ENCODE results near the gene ESAM. TPM values are rescaled to one million over a fixed set of nuclear protein-coding genes. Genes with fewer than 3 reads are reported as not detected.

Gene ESAM
- total and polyA plus RNA-seq, 10 of the 15 experiments (the other 5 are each of a cell fraction or from before 2014, with no cell fraction given): 2.7 to 43.6 (median 19.5) TPM

DNA sequence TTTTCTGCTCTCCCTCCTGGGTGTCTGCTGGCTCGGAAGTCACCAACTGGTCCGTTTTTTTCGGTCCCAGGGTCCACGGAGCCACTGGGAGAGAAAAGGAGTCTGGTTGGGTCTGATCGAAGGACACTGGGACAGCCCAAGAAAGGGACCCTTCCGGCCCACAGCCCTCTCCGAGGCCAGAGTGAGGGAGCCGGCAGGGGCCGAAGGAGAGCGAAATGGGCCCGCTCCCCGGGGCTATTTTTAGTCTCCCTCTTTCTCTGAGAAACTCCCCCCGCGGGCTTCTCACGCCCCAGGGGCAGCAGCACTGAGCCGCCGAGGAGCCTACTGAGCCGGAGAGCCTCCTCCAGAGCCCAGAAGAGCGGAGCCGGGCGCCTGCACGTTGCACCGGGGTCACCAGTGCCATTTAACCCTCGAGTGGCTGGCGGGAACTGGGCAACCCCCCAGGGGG lies 1.9 kb downstream of the ESAM start:
- peak; percentile 19 for ATAC-seq
- no TSS peak for BruUV-seq (replicated peaks)
- ChIA-PET SMC1A (ENCODE audit: uncharacterized antibody, unreplicated experiment) (interaction anchor here (1.3 to 8.8 kb wide), 4 partner anchors 14 to 89 kb away, joined by 13 to 93 read pairs (median 66); partner anchors contain the start of genes SIAE and SPA17), CTCF (interaction anchor here (1.5 to 16.3 kb wide), 6 partner anchors 16 to 137 kb away, joined by 4 to 272 read pairs (median 98); partner anchors contain the start of genes MSANTD2, NRGN, SIAE and SPA17), POLR2A (interaction anchor here (1.1 to 2.3 kb wide), 5 partner anchors 9 to 86 kb away, joined by 5 to 12 read pairs (median 9); partner anchors contain the start of gene SPA17), RAD21 (ENCODE audit: unreplicated experiment) (interaction anchor here (1.1 to 5.8 kb wide), 5 partner anchors 14 to 90 kb away, joined by 3 to 67 read pairs (median 34); no protein-coding TSS in a partner anchor)
- Histone ChIP-seq H3K4me1 (ENCODE audit: control insufficient read depth, insufficient read depth, low read length) (peaks cover 18% of the 10 kb centered on the region), H3K9me3 (replicated peaks; ENCODE audit: control insufficient read depth, insufficient read depth, low read length) (no peaks in the 10 kb centered on the region), H3K79me2 (ENCODE audit: control insufficient read depth, insufficient read depth, low read length) (peaks cover 46% of the 10 kb centered on the region), H3K27ac (ENCODE audit: control insufficient read depth, insufficient read depth) (peak overlapping the region; percentile 82), H4K20me1 (ENCODE audit: control insufficient read depth, insufficient read depth) (no peaks in the 10 kb centered on the region), H3K36me3 (ENCODE audit: control insufficient read depth in 2 of 2, insufficient read depth in 2 of 2, low read length in 1 of 2) (no peaks in the 10 kb centered on the region; a peak in 2 of 4 replicates), H3K4me2 (ENCODE audit: control insufficient read depth, insufficient read depth) (peak overlapping the region; percentile 98), H2AFZ (ENCODE audit: control insufficient read depth, low read depth, low read length) (peak overlapping the region; percentile 64), H3K4me3 (peak overlapping the region; percentile 83), H3K9ac (ENCODE audit: control insufficient read depth, insufficient read depth, low read length) (peak overlapping the region; percentile 87), H3K27me3 (replicated peaks in 1 of 2; ENCODE audit: control insufficient read depth in 2 of 2, insufficient read depth in 2 of 2, low read length in 1 of 2) (no peaks in the 10 kb centered on the region)
- intact Hi-C loops (cut with micrococcal nuclease; ENCODE audit: unreplicated experiment) (no loop called here), in situ Hi-C loops (cut with MboI) (loop anchor here (5.0 kb wide), 1 partner anchor 88 kb away; the partner anchor contains the start of genes SIAE and SPA17)
- FAIRE-seq: no peak
- WGBS (ENCODE audit: insufficient coverage, insufficient replicate concordance, low lambda C conversion rate, missing lambda C conversion rate): 31% methylated on average over 25 of the region's 25 CpGs
- no peak for DNase-seq (ENCODE audit: low read depth, low spot score)
- TF ChIP-seq, protein P1, sequence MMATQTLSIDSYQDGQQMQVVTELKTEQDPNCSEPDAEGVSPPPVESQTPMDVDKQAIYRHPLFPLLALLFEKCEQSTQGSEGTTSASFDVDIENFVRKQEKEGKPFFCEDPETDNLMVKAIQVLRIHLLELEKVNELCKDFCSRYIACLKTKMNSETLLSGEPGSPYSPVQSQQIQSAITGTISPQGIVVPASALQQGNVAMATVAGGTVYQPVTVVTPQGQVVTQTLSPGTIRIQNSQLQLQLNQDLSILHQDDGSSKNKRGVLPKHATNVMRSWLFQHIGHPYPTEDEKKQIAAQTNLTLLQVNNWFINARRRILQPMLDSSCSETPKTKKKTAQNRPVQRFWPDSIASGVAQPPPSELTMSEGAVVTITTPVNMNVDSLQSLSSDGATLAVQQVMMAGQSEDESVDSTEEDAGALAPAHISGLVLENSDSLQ (IDR thresholded peaks at IDR 0.05): no peak
- TF ChIP-seq POLR2A (IDR thresholded peaks at IDR 0.05; ENCODE audit: low read depth, low read length) (peak; percentile 34; the same call in 1 of the 2 replicates), POU2F2 (IDR thresholded peaks at IDR 0.05; ENCODE audit: borderline replicate concordance, low read depth, low read length) (no peak), NFIC (IDR thresholded peaks at IDR 0.05; ENCODE audit: low read depth, low read length) (no peak), HDAC6 (IDR thresholded peaks at IDR 0.05; ENCODE audit: unreplicated experiment) (no peak), SMC3 (IDR thresholded peaks at IDR 0.05; ENCODE audit: borderline replicate concordance, low read length) (no peak), TBL1XR1 (IDR thresholded peaks at IDR 0.05; ENCODE audit: low read depth, low read length) (no peak), IRF4 (IDR thresholded peaks at IDR 0.05; ENCODE audit: low read depth, low read length) (no peak), KLF5 (IDR thresholded peaks at IDR 0.05; ENCODE audit: partially characterized antibody) (no peak), RBBP5 (conservative IDR thresholded peaks at IDR 0.05) (no peak), LARP7 (IDR thresholded peaks at IDR 0.05) (no peak), YY1 (IDR thresholded peaks at IDR 0.05; ENCODE audit: low read depth, low read length) (0 out of 2 replicates have a peak, but pooled peaks have one; percentile 24), MEF2B (IDR thresholded peaks at IDR 0.05; ENCODE audit: partially characterized antibody, poor library complexity, severe bottlenecking) (peak; percentile 65), KDM1A (IDR thresholded peaks at IDR 0.05; ENCODE audit: borderline replicate concordance) (no peak), TCF7 (IDR thresholded peaks at IDR 0.05; ENCODE audit: borderline replicate concordance) (no peak), TAF1 (IDR thresholded peaks at IDR 0.05; ENCODE audit: borderline replicate concordance, low read depth, low read length) (no peak; the same call in 1 of the 2 replicates), SMAD5 (IDR thresholded peaks at IDR 0.05; ENCODE audit: low read depth) (no peak), MYC (IDR thresholded peaks at IDR 0.05; ENCODE audit: insufficient read depth, insufficient read length, insufficient replicate concordance, low read length, severe bottlenecking) (no peak), SIN3A (IDR thresholded peaks at IDR 0.05; ENCODE audit: low read depth, low read length) (0 out of 2 replicates have a peak, but pooled peaks have one; percentile 8)
- TF ChIP-seq, protein P2, sequence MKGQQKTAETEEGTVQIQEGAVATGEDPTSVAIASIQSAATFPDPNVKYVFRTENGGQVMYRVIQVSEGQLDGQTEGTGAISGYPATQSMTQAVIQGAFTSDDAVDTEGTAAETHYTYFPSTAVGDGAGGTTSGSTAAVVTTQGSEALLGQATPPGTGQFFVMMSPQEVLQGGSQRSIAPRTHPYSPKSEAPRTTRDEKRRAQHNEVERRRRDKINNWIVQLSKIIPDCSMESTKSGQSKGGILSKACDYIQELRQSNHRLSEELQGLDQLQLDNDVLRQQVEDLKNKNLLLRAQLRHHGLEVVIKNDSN (IDR thresholded peaks at IDR 0.05; ENCODE audit: borderline replicate concordance, extremely low read length, insufficient read depth, low read depth, low read length): no peak
- TF ChIP-seq, protein P3, sequence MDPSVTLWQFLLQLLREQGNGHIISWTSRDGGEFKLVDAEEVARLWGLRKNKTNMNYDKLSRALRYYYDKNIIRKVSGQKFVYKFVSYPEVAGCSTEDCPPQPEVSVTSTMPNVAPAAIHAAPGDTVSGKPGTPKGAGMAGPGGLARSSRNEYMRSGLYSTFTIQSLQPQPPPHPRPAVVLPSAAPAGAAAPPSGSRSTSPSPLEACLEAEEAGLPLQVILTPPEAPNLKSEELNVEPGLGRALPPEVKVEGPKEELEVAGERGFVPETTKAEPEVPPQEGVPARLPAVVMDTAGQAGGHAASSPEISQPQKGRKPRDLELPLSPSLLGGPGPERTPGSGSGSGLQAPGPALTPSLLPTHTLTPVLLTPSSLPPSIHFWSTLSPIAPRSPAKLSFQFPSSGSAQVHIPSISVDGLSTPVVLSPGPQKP (IDR thresholded peaks at IDR 0.05; ENCODE audit: low read depth, low read length): no peak
- TF ChIP-seq, protein P4, sequence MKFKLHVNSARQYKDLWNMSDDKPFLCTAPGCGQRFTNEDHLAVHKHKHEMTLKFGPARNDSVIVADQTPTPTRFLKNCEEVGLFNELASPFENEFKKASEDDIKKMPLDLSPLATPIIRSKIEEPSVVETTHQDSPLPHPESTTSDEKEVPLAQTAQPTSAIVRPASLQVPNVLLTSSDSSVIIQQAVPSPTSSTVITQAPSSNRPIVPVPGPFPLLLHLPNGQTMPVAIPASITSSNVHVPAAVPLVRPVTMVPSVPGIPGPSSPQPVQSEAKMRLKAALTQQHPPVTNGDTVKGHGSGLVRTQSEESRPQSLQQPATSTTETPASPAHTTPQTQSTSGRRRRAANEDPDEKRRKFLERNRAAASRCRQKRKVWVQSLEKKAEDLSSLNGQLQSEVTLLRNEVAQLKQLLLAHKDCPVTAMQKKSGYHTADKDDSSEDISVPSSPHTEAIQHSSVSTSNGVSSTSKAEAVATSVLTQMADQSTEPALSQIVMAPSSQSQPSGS (IDR thresholded peaks at IDR 0.05; ENCODE audit: low read length): no peak

All from GM12878 (cell line).